Loucy (cell line): ENCODE data around the gene CCIN.

Source experiments
- H2AFZ ChIP-seq: fragments of 200-600 bp; sonication (generic); 2 replicates; pipeline ENCODE4 v1.6.0; 2016; ENCODE audit warnings: antibody characterized with exemption, mild to moderate bottlenecking, low read length, moderate library complexity
- H3F3A ChIP-seq: fragments of 200-600 bp; 2 replicates; pipeline ENCODE4 v1.6.0; 2016; ENCODE audit warnings: antibody characterized with exemption, low read depth, mild to moderate bottlenecking
- H3K27me3 ChIP-seq: fragments of 200-600 bp; sonication (generic); 2 replicates; pipeline ENCODE4 v1.6.1; 2014; ENCODE audit warnings: low read length, mild to moderate bottlenecking; ENCODE audit not compliant: insufficient read depth, poor library complexity, severe bottlenecking
- H3K36me3 ChIP-seq: fragments of 200-600 bp; sonication (generic); 2 replicates; pipeline ENCODE4 v1.6.1; 2016; ENCODE audit warnings: low read length; ENCODE audit not compliant: insufficient read depth
- H3K4me1 ChIP-seq: fragments of 200-600 bp; sonication (generic); 2 replicates; pipeline ENCODE4 v1.5.1; 2014; ENCODE audit warnings: low read length, mild to moderate bottlenecking; ENCODE audit not compliant: insufficient read depth, poor library complexity, severe bottlenecking
- H3K4me2 ChIP-seq: fragments of 200-600 bp; sonication (generic); 2 replicates; pipeline ENCODE4 v1.6.0; 2014; ENCODE audit warnings: antibody characterized with exemption, low read length, low read depth, mild to moderate bottlenecking; ENCODE audit not compliant: poor library complexity, severe bottlenecking
- H3K4me3 ChIP-seq: fragments of 200-600 bp; sonication (generic); 2 replicates; pipeline ENCODE4 v1.5.1; 2014; ENCODE audit warnings: low read length, mild to moderate bottlenecking, mixed read lengths; ENCODE audit not compliant: poor library complexity, severe bottlenecking
- H3K79me2 ChIP-seq: fragments of 200-600 bp; sonication (generic); 2 replicates; pipeline ENCODE4 v1.6.1; 2014; ENCODE audit warnings: low read length; ENCODE audit not compliant: insufficient read depth
- H3K9ac ChIP-seq: fragments of 200-600 bp; sonication (generic); 2 replicates; pipeline ENCODE4 v1.6.0; 2014; ENCODE audit warnings: mild to moderate bottlenecking, low read depth, low read length, moderate library complexity; ENCODE audit not compliant: poor library complexity, severe bottlenecking
- H3K9me2 ChIP-seq: fragments of 200-600 bp; sonication (generic); replicated peaks from 2 replicates; pipeline ENCODE4 v1.6.1; 2016; ENCODE audit warnings: low read depth, low read length, mixed read lengths
- H3K9me3 ChIP-seq: fragments of 200-600 bp; sonication (generic); 2 replicates; pipeline ENCODE4 v1.6.1; 2014; ENCODE audit warnings: mild to moderate bottlenecking, antibody characterized with exemption, low read length, low read depth; ENCODE audit not compliant: insufficient read depth
- H4K20me1 ChIP-seq: fragments of 200-600 bp; sonication (generic); 2 replicates; pipeline ENCODE4 v1.6.0; 2014; ENCODE audit warnings: antibody characterized with exemption, low read length, mild to moderate bottlenecking; ENCODE audit not compliant: insufficient read depth, poor library complexity, severe bottlenecking
- EZH2phosphoT487 ChIP-seq: fragments of 200-600 bp; IDR thresholded peaks from 2 replicates; pipeline ENCODE4 v1.6.1; 2018; ENCODE audit warnings: antibody characterized with exemption, mild to moderate bottlenecking, moderate library complexity, borderline replicate concordance
- TF ChIP-seq, protein P1 (sequence below): fragments of 200-600 bp; sonication (generic); conservative IDR thresholded peaks from 2 replicates; pipeline ENCODE4 v1.5.1; 2014; ENCODE audit warnings: mild to moderate bottlenecking, antibody characterized with exemption, low read length

CCIN gene

GRCh38 chr9:36170531-36170930 is 1.3 kb downstream of the CCIN start:
- no peaks in the 10 kb centered on the region for H3K9me3 ChIP-seq
- no peak overlapping the region for H3K4me2 ChIP-seq
- no peaks in the 10 kb centered on the region for H3K36me3 ChIP-seq
- no peaks in the 10 kb centered on the region for H3K79me2 ChIP-seq
- no peaks in the 10 kb centered on the region for H3K4me1 ChIP-seq
- no peaks in the 10 kb centered on the region for H3K9me2 ChIP-seq
- H3F3A ChIP-seq: no peaks in the 10 kb centered on the region
- H3K27me3 ChIP-seq: no peaks in the 10 kb centered on the region
- no peaks in the 10 kb centered on the region for H4K20me1 ChIP-seq
- no peak for TF ChIP-seq EZH2phosphoT487
- TF ChIP-seq, protein P1, sequence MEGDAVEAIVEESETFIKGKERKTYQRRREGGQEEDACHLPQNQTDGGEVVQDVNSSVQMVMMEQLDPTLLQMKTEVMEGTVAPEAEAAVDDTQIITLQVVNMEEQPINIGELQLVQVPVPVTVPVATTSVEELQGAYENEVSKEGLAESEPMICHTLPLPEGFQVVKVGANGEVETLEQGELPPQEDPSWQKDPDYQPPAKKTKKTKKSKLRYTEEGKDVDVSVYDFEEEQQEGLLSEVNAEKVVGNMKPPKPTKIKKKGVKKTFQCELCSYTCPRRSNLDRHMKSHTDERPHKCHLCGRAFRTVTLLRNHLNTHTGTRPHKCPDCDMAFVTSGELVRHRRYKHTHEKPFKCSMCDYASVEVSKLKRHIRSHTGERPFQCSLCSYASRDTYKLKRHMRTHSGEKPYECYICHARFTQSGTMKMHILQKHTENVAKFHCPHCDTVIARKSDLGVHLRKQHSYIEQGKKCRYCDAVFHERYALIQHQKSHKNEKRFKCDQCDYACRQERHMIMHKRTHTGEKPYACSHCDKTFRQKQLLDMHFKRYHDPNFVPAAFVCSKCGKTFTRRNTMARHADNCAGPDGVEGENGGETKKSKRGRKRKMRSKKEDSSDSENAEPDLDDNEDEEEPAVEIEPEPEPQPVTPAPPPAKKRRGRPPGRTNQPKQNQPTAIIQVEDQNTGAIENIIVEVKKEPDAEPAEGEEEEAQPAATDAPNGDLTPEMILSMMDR: no peak
- no peak overlapping the region for H2AFZ ChIP-seq
- H3K9ac ChIP-seq: no peak overlapping the region
- no peak overlapping the region for H3K4me3 ChIP-seq

DNA sequence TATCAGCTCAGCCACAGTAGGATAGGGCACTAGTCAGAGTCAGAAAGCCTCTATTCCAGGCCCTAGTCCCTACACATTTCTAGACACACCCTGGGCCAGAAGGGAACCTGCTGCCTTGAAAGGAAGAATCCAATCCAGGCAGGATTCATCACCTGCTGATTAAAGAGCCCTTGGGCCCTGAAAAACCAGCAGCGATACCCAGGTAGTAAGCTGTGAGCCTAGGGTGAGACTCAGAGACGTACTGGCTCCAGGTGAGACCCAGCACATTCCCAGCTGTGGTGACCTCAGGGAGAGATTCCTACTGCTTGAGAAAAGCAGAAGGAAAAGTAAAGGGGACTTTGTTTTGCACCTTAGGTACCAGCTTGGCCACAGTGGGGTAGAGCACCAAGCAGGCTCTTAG is 4.7 kb downstream of the CCIN start:
- Histone ChIP-seq H3K4me1 (peaks cover under 1% of the 10 kb centered on the region), H3K36me3 (no peaks in the 10 kb centered on the region), H3F3A (no peaks in the 10 kb centered on the region), H3K79me2 (no peaks in the 10 kb centered on the region), H3K27me3 (no peaks in the 10 kb centered on the region), H2AFZ (no peak overlapping the region), H3K9me3 (no peaks in the 10 kb centered on the region), H3K4me3 (no peak overlapping the region), H3K4me2 (no peak overlapping the region), H3K9me2 (no peaks in the 10 kb centered on the region), H4K20me1 (no peaks in the 10 kb centered on the region), H3K9ac (no peak overlapping the region)
- TF ChIP-seq EZH2phosphoT487: no peak
- TF ChIP-seq, protein P1: no peak

- Histone ChIP-seq H3K9me3 (no peaks in the 10 kb centered on the region), H3K9ac (no peak overlapping the region), H3K79me2 (no peaks in the 10 kb centered on the region), H3K9me2 (no peaks in the 10 kb centered on the region), H3K4me2 (no peak overlapping the region), H3K36me3 (no peaks in the 10 kb centered on the region), H3F3A (no peaks in the 10 kb centered on the region), H4K20me1 (no peaks in the 10 kb centered on the region), H3K4me1 (peaks cover 5% of the 10 kb centered on the region), H3K4me3 (no peak overlapping the region), H3K27me3 (no peaks in the 10 kb centered on the region), H2AFZ (no peak overlapping the region)
- TF ChIP-seq, protein P1: no peak
- no peak for TF ChIP-seq EZH2phosphoT487
These were observed 5.1 kb downstream of the CCIN start for GRCh38 chr9:36174271-36174670.
